Measurements from ENCODE around the gene RASGEF1B. TPM values are rescaled to one million over a fixed set of nuclear protein-coding genes. Genes with fewer than 3 reads are reported as not detected.

RASGEF1B gene
- total RNA-seq, 1 experiment from 2014 or later = 1.4 TPM

GRCh38 chr4:81429607-81430006 lies 42.1 kb downstream of the RASGEF1B start:
- intact Hi-C loops (cut with micrococcal nuclease) = no loop called here
- H3K27me3 ChIP-seq (ENCODE audit: low read length) = no peaks in the 10 kb centered on the region

GRCh38 chr4:81429031-81429430 lies 42.7 kb downstream of the RASGEF1B start:
- Histone ChIP-seq H3K27ac (ENCODE audit: low read length) (no peak overlapping the region), H3K9me2 (replicated peaks; ENCODE audit: low read length) (no peaks in the 10 kb centered on the region), H2AFZ (ENCODE audit: low read length) (no peak overlapping the region), H3K79me2 (ENCODE audit: low read length) (no peaks in the 10 kb centered on the region), H3F3A (ENCODE audit: low read length, unreplicated experiment) (no peaks in the 10 kb centered on the region), H3K4me2 (ENCODE audit: low read length) (no peak overlapping the region), H4K20me1 (ENCODE audit: low read length) (no peaks in the 10 kb centered on the region), H3K4me1 (ENCODE audit: insufficient read depth, low read length) (no peaks in the 10 kb centered on the region), H3K4me3 (ENCODE audit: low read length) (no peak overlapping the region), H3K27me3 (ENCODE audit: low read length) (no peaks in the 10 kb centered on the region), H3K9ac (ENCODE audit: low read length) (no peak overlapping the region), H3K36me3 (ENCODE audit: low read depth, low read length) (no peaks in the 10 kb centered on the region), H3K9me3 (ENCODE audit: low read length) (no peaks in the 10 kb centered on the region)
- intact Hi-C loops (cut with micrococcal nuclease) = no loop called here
- DNase-seq (no peak), ATAC-seq (no peak)
- POLR2A ChIA-PET (ENCODE audit: unreplicated experiment) = no interaction called here
- CTCF ChIA-PET = no interaction called here
- BruUV-seq (replicated peaks) = no TSS peak
- TF ChIP-seq EZH2 (IDR thresholded peaks at IDR 0.05; ENCODE audit: low read length, unreplicated experiment) = no peak
- no peak for TF ChIP-seq EZH2phosphoT487 (IDR thresholded peaks at IDR 0.05; ENCODE audit: borderline replicate concordance, low read length)
- TF ChIP-seq CTCF (conservative IDR thresholded peaks at IDR 0.05; ENCODE audit: low read depth, low read length) = no peak

More at GRCh38 chr4:81429607-81430006, 42.1 kb downstream of the RASGEF1B start:
- H3K4me3 ChIP-seq (ENCODE audit: low read length) = no peak overlapping the region
- H3F3A ChIP-seq (ENCODE audit: low read length, unreplicated experiment) = no peaks in the 10 kb centered on the region
- no peaks in the 10 kb centered on the region for H3K36me3 ChIP-seq (ENCODE audit: low read depth, low read length)
- no peak for TF ChIP-seq CTCF (conservative IDR thresholded peaks at IDR 0.05; ENCODE audit: low read depth, low read length)
- no peak for TF ChIP-seq EZH2phosphoT487 (IDR thresholded peaks at IDR 0.05; ENCODE audit: borderline replicate concordance, low read length)
- TF ChIP-seq EZH2 (IDR thresholded peaks at IDR 0.05; ENCODE audit: low read length, unreplicated experiment) = no peak
- no peak overlapping the region for H3K27ac ChIP-seq (ENCODE audit: low read length)
- DNase-seq (no peak), ATAC-seq (no peak)
- no peak overlapping the region for H3K9ac ChIP-seq (ENCODE audit: low read length)
- ChIA-PET POLR2A (ENCODE audit: unreplicated experiment) (no interaction called here), CTCF (no interaction called here)
- no peaks in the 10 kb centered on the region for H3K79me2 ChIP-seq (ENCODE audit: low read length)
- H4K20me1 ChIP-seq (ENCODE audit: low read length) = no peaks in the 10 kb centered on the region
- no TSS peak for BruUV-seq (replicated peaks)
- H3K9me3 ChIP-seq (ENCODE audit: low read length) = no peaks in the 10 kb centered on the region
- H3K4me2 ChIP-seq (ENCODE audit: low read length) = no peak overlapping the region
- H3K9me2 ChIP-seq (replicated peaks; ENCODE audit: low read length) = no peaks in the 10 kb centered on the region
- no peak overlapping the region for H2AFZ ChIP-seq (ENCODE audit: low read length)
- no peaks in the 10 kb centered on the region for H3K4me1 ChIP-seq (ENCODE audit: insufficient read depth, low read length)

GRCh38 chr4:81428002-81428401 lies 43.7 kb downstream of the RASGEF1B start:
- ChIA-PET CTCF (no interaction called here), POLR2A (ENCODE audit: unreplicated experiment) (interaction anchor here (0.6 kb wide), 1 partner anchor 25 kb away, joined by 4 read pairs; no protein-coding TSS in a partner anchor)
- H3F3A ChIP-seq (ENCODE audit: low read length, unreplicated experiment) = no peaks in the 10 kb centered on the region
- H4K20me1 ChIP-seq (ENCODE audit: low read length) = no peaks in the 10 kb centered on the region
- no peaks in the 10 kb centered on the region for H3K36me3 ChIP-seq (ENCODE audit: low read depth, low read length)
- H3K27me3 ChIP-seq (ENCODE audit: low read length) = no peaks in the 10 kb centered on the region
- H3K27ac ChIP-seq (ENCODE audit: low read length) = no peak overlapping the region
- H3K4me2 ChIP-seq (ENCODE audit: low read length) = no peak overlapping the region
- H3K9ac ChIP-seq (ENCODE audit: low read length) = no peak overlapping the region
- intact Hi-C loops (cut with micrococcal nuclease) = no loop called here
- no TSS peak for BruUV-seq (replicated peaks)
- TF ChIP-seq CTCF (conservative IDR thresholded peaks at IDR 0.05; ENCODE audit: low read depth, low read length) (no peak), EZH2phosphoT487 (IDR thresholded peaks at IDR 0.05; ENCODE audit: borderline replicate concordance, low read length) (no peak), EZH2 (IDR thresholded peaks at IDR 0.05; ENCODE audit: low read length, unreplicated experiment) (no peak)
- H3K4me3 ChIP-seq (ENCODE audit: low read length) = no peak overlapping the region
- H2AFZ ChIP-seq (ENCODE audit: low read length) = no peak overlapping the region
- ATAC-seq (no peak), DNase-seq (no peak)
- no peaks in the 10 kb centered on the region for H3K4me1 ChIP-seq (ENCODE audit: insufficient read depth, low read length)
- H3K9me2 ChIP-seq (replicated peaks; ENCODE audit: low read length) = no peaks in the 10 kb centered on the region
- H3K79me2 ChIP-seq (ENCODE audit: low read length) = no peaks in the 10 kb centered on the region
- no peaks in the 10 kb centered on the region for H3K9me3 ChIP-seq (ENCODE audit: low read length)

Measured in PC-3 (cell line).